Stomach (tissue), 9 donors: ENCODE results near the gene CPXM2. TPM values are rescaled to one million over a fixed set of nuclear protein-coding genes. Genes with fewer than 3 reads are reported as not detected.

ENCODE experiments used
- DNase-seq, 2 donors: peaks; one replicate each; pipeline versions ENCODE4 v3.0.0 to v3.0.0-alpha.2; 2013 to 2019
- H3K27ac ChIP-seq, 5 donors: fragments of 200-600 bp in 4 of 5; sonication (generic) in 4 of 5; one replicate each; pipeline ENCODE4 v1.5.1; 2013 to 2019; ENCODE audit warnings: mild to moderate bottlenecking in 1 of 5, moderate library complexity in 1 of 5
- H3K27me3 ChIP-seq, 3 donors: fragments of 200-600 bp; sonication (generic); one replicate each; pipeline ENCODE4 v1.5.1; 2017 to 2019; ENCODE audit warnings: mixed run types in 1 of 3
- H3K36me3 ChIP-seq, 4 donors: fragments of 200-600 bp; sonication (generic); 1 replicate in 3 of 4; 2 replicates in 1 of 4; pipeline ENCODE4 v1.5.1; 2016 to 2019
- H3K4me1 ChIP-seq, 4 donors: fragments of 200-600 bp; sonication (generic); one replicate each; pipeline ENCODE4 v1.5.1; 2016 to 2019
- H3K4me3 ChIP-seq, 4 donors: fragments of 200-600 bp; sonication (generic) in 3 of 4; one replicate each; pipeline ENCODE4 v1.5.1; 2016 to 2019; ENCODE audit warnings: mild to moderate bottlenecking in 1 of 4
- H3K9me3 ChIP-seq, 4 donors: fragments of 200-600 bp; sonication (generic); one replicate each; pipeline ENCODE4 v1.5.1; 2016 to 2019
- EP300 ChIP-seq: sonication (generic); formaldehyde crosslinking; IDR thresholded peaks from one replicate; pipeline ENCODE4 v1.6.1; 2017; ENCODE audit warnings: antibody characterized with exemption
- POLR2A ChIP-seq, 4 donors: fragments of 450-650 bp; IDR thresholded peaks; one replicate each; pipeline ENCODE4 v1.6.1; 2016; ENCODE audit warnings: antibody characterized with exemption in 4 of 4, control low read depth in 2 of 4, mild to moderate bottlenecking in 1 of 4, moderate library complexity in 1 of 4
- POLR2AphosphoS5 ChIP-seq, 3 donors: sonication (generic); formaldehyde crosslinking; IDR thresholded peaks; one replicate each; pipeline ENCODE4 v1.6.1; 2016; ENCODE audit warnings: antibody characterized with exemption in 3 of 3
- WGBS, 5 donors: extraction: QIAGEN DNeasy Blood & Tissue Kit in 3 of 5; methylation state at CpG; one replicate each; pipeline versions ENCODE4 v1.1.5 to v1.1.7; 2013 to 2018; 5-methylcytosine and 5-hydroxymethylcytosine counted together
- intact Hi-C: fragments of 100-400 bp; cut with DNase I; formaldehyde crosslinking; loops from one replicate; pipeline ENCODE4 v1.15.1; 2023; ENCODE audit warnings: low total_unique reads
- polyA plus RNA-seq, 3 donors: library from polyadenylated mRNA; stranded (reverse); fragments of 200-250 nt; gene quantifications; one replicate each; pipeline ENCODE4 v1.2.3, GENCODE V29; 2013
- total RNA-seq, 5 donors: library from RNA; depleted of rRNA; stranded (reverse); fragments of >200 nt; gene quantifications; one replicate each; pipeline versions ENCODE4 v1.1.0 to v1.2.3, GENCODE V29; 2014 to 2016
- TF ChIP-seq, protein P1 (sequence below), 7 experiments: fragments of 450-650 bp in 4 of 7; fragments of 200-600 bp in 3 of 7; sonication (generic) in 3 of 7; IDR thresholded peaks; one replicate each; pipeline ENCODE4 v1.5.1; 2016 to 2019; ENCODE audit warnings: antibody characterized with exemption in 7 of 7, control low read depth in 2 of 7, mild to moderate bottlenecking in 1 of 7
- donor health status: healthy with polysubstance abuse.
- donor health status: Bipolar disorder and iron deficiency.
- donor health status: healthy.

The CPXM2 gene
- total and polyA plus RNA-seq, 8 donors: 0.46 to 33.5 (median 9.9) TPM

DNA sequence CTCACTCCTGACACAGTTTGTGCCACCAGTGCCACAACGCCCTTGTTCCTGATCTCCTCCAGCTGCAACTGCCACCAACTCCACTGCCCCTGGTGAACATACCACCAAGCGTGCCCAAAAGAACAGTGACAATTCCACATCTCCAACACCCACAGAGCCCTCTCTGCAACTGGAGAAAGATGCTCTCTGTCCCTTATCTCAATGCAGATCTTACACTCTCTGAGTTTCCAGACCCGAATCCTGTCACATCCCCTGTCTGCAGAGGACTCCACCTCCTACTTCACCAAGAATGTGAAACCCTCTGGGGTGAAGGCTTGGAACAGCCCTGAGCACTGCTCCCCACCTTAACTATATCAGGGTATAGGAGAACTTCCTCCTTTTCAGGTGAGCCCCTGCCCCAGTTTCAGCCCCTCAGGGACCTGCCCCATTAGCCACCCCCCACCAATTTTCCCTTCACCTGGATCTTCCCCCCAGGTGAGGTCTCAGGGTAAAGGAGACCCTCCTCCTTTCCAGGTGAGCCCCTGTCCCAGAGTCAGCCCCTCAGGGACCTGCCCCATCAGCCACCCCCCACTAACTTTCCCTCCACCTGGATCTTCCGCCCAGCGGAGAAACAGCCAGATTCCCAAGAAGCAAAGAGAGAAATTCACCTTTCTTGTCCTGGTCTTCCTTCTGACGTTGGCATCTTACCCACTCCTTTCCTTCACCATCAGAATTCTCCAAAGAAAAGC lies 55.0 kb downstream of the CPXM2 start:
- H3K4me1 ChIP-seq: peaks cover 0 to 11% (median 1%) of the 10 kb centered on the region in 4 donors
- intact Hi-C loops: no loop called here
- no peak for DNase-seq

DNA sequence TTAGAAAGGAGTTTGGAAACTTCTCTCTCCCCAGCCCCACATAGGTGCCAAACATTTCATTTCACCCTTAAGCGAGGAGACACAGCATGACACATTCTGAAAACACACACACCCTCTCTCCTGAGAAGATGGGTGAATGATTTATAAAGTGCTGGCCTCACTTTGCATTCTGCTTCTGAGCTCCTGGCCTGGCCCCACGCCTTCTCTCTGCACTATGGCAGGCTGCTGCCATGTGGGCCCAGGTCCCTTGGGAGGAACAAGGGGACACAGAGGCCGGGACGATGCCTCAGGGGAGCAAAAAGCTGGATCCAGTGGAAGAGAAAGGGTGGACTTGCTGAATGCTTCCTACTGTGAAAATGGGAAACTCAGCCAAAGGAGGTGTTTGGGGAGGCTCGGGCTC lies 56.0 kb downstream of the CPXM2 start:
- Histone ChIP-seq H3K27ac (peak overlapping the region in 2 of 5 donors; percentile 30 to 57), H3K27me3 (peaks cover 0 to 21% (median 0%) of the 10 kb centered on the region in 3 donors), H3K4me1 (peaks cover 0 to 17% (median 1%) of the 10 kb centered on the region in 4 donors), H3K36me3 (no peaks in the 10 kb centered on the region), H3K4me3 (no peak overlapping the region), H3K9me3 (no peaks in the 10 kb centered on the region)
- no peak for DNase-seq
- TF ChIP-seq POLR2A (IDR thresholded peaks at IDR 0.05): no peak
- no peak for TF ChIP-seq EP300
- no peak for TF ChIP-seq POLR2AphosphoS5 (IDR thresholded peaks at IDR 0.05)
- TF ChIP-seq, protein P1, sequence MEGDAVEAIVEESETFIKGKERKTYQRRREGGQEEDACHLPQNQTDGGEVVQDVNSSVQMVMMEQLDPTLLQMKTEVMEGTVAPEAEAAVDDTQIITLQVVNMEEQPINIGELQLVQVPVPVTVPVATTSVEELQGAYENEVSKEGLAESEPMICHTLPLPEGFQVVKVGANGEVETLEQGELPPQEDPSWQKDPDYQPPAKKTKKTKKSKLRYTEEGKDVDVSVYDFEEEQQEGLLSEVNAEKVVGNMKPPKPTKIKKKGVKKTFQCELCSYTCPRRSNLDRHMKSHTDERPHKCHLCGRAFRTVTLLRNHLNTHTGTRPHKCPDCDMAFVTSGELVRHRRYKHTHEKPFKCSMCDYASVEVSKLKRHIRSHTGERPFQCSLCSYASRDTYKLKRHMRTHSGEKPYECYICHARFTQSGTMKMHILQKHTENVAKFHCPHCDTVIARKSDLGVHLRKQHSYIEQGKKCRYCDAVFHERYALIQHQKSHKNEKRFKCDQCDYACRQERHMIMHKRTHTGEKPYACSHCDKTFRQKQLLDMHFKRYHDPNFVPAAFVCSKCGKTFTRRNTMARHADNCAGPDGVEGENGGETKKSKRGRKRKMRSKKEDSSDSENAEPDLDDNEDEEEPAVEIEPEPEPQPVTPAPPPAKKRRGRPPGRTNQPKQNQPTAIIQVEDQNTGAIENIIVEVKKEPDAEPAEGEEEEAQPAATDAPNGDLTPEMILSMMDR (IDR thresholded peaks at IDR 0.05): no peak
- 35 to 51% (median 47%) methylated on average over 5 of the region's 5 CpGs for WGBS, 5 donors
- intact Hi-C loops: no loop called here

More for the DNA sequence above, 55.0 kb downstream of the CPXM2 start:
- Histone ChIP-seq H3K27me3 (peaks cover 0 to 15% (median 0%) of the 10 kb centered on the region in 3 donors), H3K9me3 (no peaks in the 10 kb centered on the region), H3K36me3 (no peaks in the 10 kb centered on the region), H3K4me3 (no peak overlapping the region), H3K27ac (peak overlapping the region in 2 of 5 donors; percentile 1 to 57)
- no peak for TF ChIP-seq EP300
- TF ChIP-seq, protein P1 (IDR thresholded peaks at IDR 0.05): no peak
- TF ChIP-seq POLR2A (IDR thresholded peaks at IDR 0.05): no peak
- TF ChIP-seq POLR2AphosphoS5 (IDR thresholded peaks at IDR 0.05): no peak
- 68 to 79% (median 75%) methylated on average over 6 of the region's 6 CpGs for WGBS, 5 donors

DNA sequence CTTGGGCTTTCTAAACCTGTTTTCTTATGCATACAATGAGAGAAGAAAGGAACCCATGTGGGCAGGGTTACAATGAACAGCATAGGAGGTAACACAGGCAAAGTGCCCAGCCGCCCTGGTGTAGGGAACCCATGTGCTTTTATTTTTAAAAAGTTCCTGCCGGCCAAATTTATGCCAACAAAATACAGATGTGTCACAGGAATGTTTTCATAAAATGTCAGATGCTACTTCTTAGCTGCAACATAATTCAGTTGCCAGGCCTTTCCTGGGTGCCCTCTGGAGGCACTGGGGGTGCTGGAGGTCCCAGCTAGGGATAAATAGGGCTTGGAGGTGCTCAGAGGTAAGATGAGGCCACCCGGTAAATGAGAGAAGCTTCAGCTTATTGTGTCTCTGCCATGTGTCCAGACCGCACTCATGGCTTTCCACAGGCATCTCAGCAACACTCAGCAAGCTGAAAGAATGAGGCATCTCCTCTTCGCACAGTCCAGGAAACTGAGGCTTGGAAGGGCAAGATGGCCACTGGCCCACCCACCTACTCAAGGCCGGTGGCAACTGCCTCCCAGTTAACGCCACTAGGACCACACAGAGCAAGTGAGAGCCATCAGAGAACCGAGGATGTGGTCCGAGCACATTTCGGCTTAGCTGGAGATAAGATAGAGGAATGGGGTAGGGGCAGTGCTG lies 58.3 kb downstream of the CPXM2 start:
- no peak for DNase-seq
- H3K27me3 ChIP-seq: peaks cover 0 to 21% (median 0%) of the 10 kb centered on the region in 3 donors
- 71 to 91% (median 86%) methylated on average over 10 of the region's 10 CpGs for WGBS, 5 donors
- peak overlapping the region in 1 of 5 donors; percentile 57 for H3K27ac ChIP-seq
- no peaks in the 10 kb centered on the region for H3K36me3 ChIP-seq
- intact Hi-C loops: no loop called here
- no peak for TF ChIP-seq POLR2A (IDR thresholded peaks at IDR 0.05)
- TF ChIP-seq POLR2AphosphoS5 (IDR thresholded peaks at IDR 0.05): no peak
- TF ChIP-seq, protein P1 (IDR thresholded peaks at IDR 0.05): no peak
- TF ChIP-seq EP300: no peak
- H3K9me3 ChIP-seq: no peaks in the 10 kb centered on the region
- H3K4me3 ChIP-seq: no peak overlapping the region
- peaks cover 0 to 17% (median 1%) of the 10 kb centered on the region in 4 donors for H3K4me1 ChIP-seq

DNA sequence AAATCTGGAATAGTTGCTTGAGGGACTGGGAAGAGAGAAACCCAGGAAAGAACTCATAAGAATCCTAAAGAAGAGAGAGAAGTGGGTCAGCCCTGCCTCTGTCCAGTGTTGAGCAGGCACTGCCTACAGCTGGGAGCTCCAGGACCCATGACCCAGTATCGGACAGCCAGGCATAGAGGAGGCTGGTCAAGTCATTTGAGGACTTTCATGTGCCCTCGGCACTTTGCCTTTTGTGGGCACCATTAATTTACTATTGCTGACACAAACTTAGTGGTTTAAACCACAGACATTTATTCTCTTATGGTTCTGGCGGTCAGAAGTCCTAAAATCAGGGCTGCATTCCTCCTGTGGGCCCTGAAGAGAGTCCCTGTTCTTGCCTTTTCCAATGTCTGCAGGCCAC lies 60.3 kb downstream of the CPXM2 start:
- Histone ChIP-seq H3K27ac (peak overlapping the region in 2 of 5 donors; percentile 9 to 58), H3K27me3 (peaks cover 0 to 15% (median 0%) of the 10 kb centered on the region in 3 donors), H3K4me3 (no peak overlapping the region), H3K36me3 (no peaks in the 10 kb centered on the region), H3K4me1 (peaks cover 0 to 17% (median 0%) of the 10 kb centered on the region in 4 donors), H3K9me3 (no peaks in the 10 kb centered on the region)
- TF ChIP-seq EP300: no peak
- TF ChIP-seq POLR2AphosphoS5 (IDR thresholded peaks at IDR 0.05): no peak
- no peak for TF ChIP-seq POLR2A (IDR thresholded peaks at IDR 0.05)
- TF ChIP-seq, protein P1 (IDR thresholded peaks at IDR 0.05): no peak
- WGBS, 5 donors: 55 to 78% (median 77%) methylated on average over 3 of the region's 3 CpGs
- intact Hi-C loops: no loop called here
- DNase-seq: no peak
